Measurements from ENCODE around the gene GC. TPM values are rescaled to one million over a fixed set of nuclear protein-coding genes. Genes with fewer than 3 reads are reported as not detected.
"Not testable (repeated sequence)": the region's sequence is repeated elsewhere in the genome, so short reads cannot be mapped to it uniquely, and the experiment has no call there.

The GC gene, protein sequence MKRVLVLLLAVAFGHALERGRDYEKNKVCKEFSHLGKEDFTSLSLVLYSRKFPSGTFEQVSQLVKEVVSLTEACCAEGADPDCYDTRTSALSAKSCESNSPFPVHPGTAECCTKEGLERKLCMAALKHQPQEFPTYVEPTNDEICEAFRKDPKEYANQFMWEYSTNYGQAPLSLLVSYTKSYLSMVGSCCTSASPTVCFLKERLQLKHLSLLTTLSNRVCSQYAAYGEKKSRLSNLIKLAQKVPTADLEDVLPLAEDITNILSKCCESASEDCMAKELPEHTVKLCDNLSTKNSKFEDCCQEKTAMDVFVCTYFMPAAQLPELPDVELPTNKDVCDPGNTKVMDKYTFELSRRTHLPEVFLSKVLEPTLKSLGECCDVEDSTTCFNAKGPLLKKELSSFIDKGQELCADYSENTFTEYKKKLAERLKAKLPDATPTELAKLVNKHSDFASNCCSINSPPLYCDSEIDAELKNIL
- total RNA-seq = not detected

DNA sequence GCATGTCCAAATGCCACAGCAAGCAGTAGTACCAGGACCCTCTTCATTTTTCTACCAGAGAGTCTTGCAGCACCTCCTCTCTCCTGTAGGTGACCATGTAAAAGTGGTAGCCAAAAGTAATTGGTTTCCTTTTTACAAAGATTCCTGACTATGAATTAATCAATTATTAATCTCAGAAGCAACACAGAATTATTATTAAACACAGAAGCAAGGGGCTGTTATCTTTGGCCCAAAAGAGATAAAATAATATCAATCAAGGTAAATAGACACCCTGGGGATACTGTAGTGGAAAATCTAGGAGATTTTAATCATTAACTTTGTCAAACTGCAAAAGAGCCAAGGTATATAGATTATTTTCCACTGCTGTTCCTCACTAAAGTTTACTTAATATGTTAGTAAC is at the start of gene GC:
TSS of gene GC (minus strand) at position 108 of the 400 bp plus-strand sequence. CDS start at position 47, 61 bp downstream.
- peaks cover 3 to 7% of the 10 kb centered on the region in 2 donors for H3K9me3 Mint-ChIP-seq
- ATAC-seq (no peak), DNase-seq (ENCODE audit: low spot score in 2 of 2) (no peak)
- no peaks in the 10 kb centered on the region for H3K36me3 Mint-ChIP-seq
- no peak within 1 kb of the TSS for H3K27ac Mint-ChIP-seq

DNA sequence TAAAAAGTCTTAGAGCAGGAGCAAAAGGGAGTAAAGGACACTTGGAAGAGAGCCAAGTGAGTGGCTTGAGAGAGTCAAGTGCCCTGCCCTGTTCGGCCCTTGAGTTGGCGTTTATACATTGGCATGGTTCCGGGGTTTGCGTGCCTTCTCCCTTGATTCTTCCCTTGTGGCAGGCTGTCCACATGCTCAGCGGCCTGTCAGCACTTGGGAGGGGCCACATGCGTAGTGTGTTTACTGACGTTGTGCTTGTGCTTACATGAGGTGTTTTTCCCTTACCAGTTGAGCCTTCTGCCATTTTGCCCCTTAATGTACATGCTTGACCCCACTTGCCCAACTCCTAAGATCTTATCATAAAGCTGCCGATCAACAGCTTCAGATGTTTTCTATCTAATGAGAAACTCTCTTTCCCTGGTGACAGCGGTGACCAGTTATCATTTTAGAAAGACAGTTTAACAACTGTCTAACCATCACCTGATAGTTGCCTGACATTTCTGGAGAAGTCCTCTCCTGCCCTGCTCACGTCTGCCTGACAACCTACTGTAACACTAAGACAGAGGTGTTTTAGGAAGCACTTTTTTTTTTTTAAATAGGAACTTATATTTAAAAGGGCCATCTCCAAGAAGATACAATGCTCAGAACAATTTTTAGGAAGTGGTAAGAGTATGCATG is 49.5 kb upstream of the GC start:
- DNase-seq (ENCODE audit: low spot score in 2 of 2) = no peak
- ATAC-seq = no peak
- H3K36me3 Mint-ChIP-seq = no peaks in the 10 kb centered on the region
- H3K27ac Mint-ChIP-seq = no peak overlapping the region
- H3K9me3 Mint-ChIP-seq = no peaks in the 10 kb centered on the region

DNA sequence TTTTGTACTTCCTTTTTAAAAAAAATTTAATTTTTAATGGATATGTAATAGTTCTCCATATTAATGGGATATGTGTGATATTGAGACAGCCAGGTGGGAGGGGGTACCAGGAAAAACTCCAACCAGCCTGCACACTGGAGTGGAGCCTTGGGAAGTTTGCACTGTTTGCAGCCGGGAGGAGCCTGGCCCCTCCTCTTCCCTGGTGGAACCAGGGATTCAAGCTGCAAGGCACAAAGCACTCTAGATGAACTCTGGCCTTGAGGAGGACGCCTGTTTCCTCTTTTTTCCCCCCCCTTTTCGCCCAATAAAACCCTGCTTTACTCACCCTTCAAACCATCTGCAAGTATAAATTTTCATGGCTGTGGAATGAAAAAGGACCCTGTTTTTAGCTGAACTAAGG is 48.2 kb upstream of the GC start:
- no peak for DNase-seq (ENCODE audit: low spot score in 2 of 2)
- H3K9me3 Mint-ChIP-seq = no peaks in the 10 kb centered on the region
- ATAC-seq = no peak
- H3K27ac Mint-ChIP-seq = no peak overlapping the region
- H3K36me3 Mint-ChIP-seq = no peaks in the 10 kb centered on the region

DNA sequence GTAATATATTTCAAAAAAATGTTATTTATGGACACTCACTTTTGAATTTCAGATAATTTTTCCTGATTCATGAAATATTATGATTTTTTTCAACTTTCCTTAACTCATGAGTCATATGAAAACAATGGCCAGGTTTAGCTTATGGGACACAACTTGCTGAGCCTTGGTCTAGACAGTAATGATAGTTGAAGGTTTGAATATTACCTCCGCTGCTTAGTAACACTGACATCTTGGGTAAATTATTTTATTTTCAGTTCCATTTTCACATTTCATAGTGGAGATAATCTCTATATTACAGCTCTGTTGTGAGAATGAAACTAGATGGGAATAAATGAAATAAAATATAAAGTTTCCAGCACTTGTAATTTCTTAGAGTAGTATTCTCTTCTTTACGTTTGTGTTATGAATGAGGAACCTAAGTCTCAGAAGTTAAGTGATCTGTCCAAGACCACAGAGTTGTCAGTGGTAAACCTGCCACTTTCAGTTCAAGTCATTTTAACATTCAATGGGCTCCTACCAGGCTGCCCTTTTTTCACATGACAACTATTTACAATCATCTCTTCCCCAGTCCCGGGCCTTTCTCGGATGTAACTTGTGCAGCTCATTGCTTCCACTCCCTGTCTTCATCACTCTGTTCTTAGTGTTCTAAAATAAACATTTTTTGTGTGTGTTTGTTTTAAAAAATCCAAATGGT is 46.8 kb upstream of the GC start:
- no peak for ATAC-seq
- DNase-seq (ENCODE audit: low spot score in 2 of 2) = no peak
- Mint-ChIP-seq H3K36me3 (peaks cover 0 to 6% of the 10 kb centered on the region in 2 donors), H3K9me3 (peaks cover 5 to 6% of the 10 kb centered on the region in 2 donors), H3K27ac (no peak overlapping the region)

DNA sequence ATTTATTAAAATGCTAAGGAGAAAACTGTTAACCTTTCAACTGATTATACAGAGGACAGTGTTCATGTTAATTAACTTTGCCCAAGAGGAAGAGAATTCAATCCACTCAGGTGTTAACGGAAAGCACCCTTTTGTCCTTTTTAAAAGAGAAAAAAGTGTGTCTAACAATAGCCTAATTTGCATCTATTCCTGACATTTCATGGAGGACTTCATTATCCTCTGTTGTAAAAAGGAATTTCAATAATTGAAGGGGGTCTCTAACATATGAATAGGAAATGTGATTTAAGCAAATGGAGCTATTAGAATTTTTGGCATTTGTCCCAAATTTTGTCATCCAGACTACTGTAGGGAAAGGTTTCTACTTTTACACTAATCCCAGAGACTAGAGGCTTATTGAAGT is 44.6 kb upstream of the GC start:
- Mint-ChIP-seq H3K9me3 (peaks cover 9 to 10% of the 10 kb centered on the region in 2 donors), H3K27ac (no peak overlapping the region), H3K36me3 (peaks cover 0 to 6% of the 10 kb centered on the region in 2 donors)
- DNase-seq (ENCODE audit: low spot score in 2 of 2) (no peak), ATAC-seq (no peak)

DNA sequence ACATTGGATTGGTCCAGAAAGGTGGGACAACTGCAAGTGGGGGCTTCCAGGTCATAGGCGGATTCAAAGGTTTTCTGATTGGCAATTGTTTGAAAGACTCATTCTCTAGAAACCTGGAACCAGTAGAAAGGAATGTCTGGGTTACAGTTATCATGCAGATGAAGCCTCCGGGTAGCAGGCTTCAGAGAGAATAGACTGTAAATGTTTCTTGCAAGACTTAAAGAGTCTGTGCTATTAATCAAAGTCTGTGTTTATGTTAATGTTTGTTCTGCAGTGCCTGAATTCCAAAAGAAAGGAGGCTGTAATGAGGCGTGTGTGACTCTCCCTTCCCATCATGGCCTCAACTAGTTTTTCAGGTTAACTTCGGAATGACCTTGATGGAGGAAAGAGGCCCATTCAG is 43.9 kb upstream of the GC start:
- peaks cover 9 to 10% of the 10 kb centered on the region in 2 donors for H3K9me3 Mint-ChIP-seq
- peaks cover 0 to 6% of the 10 kb centered on the region in 2 donors for H3K36me3 Mint-ChIP-seq
- DNase-seq (ENCODE audit: low spot score in 2 of 2) = no peak
- no peak for ATAC-seq
- H3K27ac Mint-ChIP-seq = no peak overlapping the region

DNA sequence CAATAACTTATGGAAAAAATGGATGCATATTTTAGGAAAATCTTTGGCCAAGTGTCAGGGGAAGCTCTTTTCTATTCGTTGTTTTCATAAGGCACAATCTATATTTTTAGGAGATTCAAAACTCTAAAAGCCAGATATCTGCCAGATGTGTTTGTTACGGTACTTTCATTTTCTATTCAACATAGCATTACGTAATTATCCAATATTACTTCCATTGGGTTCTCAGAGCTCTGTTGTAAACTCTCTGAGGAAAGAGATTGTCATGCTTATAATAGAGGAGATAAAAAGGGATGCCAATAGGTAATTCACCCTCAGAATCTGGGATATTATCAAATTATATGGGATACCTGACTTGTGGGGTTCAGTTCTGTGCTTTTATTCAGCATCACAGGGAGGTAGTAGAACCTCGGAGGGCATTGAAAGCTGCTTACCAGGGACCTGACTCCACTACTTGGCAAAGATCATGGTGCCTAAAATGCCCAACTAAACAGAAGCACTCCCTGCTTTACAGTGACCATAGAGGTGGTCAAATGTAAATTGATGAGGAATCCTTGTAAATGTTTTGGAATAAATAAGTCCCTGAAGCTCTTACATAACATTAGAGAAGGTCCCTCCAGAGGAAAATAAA is 32.9 kb upstream of the GC start:
- Mint-ChIP-seq H3K27ac (no peak overlapping the region), H3K9me3 (peaks cover 0 to 3% of the 10 kb centered on the region in 2 donors), H3K36me3 (no peaks in the 10 kb centered on the region)
- DNase-seq (ENCODE audit: low spot score in 2 of 2) (no peak), ATAC-seq (no peak)

DNA sequence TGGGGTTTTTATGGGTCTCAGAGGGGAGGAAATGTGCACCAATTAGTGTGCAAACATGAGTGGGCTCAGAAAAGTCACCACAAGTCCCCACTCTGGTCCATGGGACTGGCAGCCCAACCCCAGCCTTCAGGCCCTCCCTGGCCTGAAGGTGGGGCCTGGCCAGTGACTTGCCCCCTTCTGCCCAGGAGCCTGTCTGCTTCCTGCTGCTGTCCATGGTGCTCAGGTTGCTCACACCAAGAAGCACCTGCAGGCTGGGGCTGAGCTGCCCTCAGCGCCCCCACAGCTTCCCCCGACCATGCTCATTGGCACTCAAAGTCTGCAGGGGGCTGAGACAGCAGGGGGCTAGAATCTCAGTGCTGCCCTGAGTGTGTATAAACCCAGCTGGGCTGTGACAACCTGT is 30.6 kb upstream of the GC start:
- ATAC-seq (no peak), DNase-seq (ENCODE audit: low spot score in 2 of 2) (no peak)
- H3K36me3 Mint-ChIP-seq = no peaks in the 10 kb centered on the region
- no peaks in the 10 kb centered on the region for H3K9me3 Mint-ChIP-seq
- H3K27ac Mint-ChIP-seq = no peak overlapping the region

DNA sequence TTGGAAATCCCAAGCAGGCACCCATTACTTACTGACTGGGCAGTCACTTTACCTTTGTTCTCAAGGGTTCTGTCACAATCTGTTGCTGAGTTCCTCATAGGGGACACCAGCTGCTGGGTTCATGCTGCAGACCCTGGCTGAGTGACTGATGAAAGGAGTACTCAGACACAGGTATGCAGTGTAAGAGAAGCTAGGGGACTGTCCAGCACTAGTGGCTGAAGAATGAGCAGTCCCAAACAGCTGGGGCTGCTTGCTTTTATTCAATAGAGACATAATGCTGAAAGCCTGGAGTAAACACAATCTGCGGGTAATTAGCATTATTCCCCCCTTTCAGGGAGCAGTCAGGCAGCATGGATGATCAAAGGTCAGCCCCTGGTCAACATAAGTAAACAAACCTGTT is 25.9 kb upstream of the GC start:
- H3K36me3 Mint-ChIP-seq; DNase-seq (ENCODE audit: low spot score in 2 of 2); H3K9me3 Mint-ChIP-seq; ATAC-seq; H3K27ac Mint-ChIP-seq: not testable (repeated sequence)

DNA sequence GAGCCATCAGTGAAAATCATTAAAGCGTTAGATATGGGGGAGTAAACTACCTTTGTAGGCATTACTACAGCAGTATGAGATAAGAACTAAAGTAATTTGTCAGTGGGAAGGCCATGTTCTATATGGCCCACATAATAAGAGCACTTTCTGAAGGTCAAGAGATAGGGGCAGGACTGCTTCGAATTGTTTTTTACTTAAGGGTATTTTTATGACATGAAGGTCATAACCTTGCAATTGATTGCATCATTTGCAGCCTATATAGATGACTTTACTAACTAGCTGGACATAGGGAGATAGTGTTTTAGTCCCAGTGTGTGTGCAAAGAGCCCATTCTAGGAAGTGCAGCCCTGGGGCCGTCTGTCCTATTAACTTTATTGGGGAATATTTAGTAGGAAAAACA is 23.6 kb upstream of the GC start:
- Mint-ChIP-seq H3K36me3 (no peaks in the 10 kb centered on the region), H3K9me3 (no peaks in the 10 kb centered on the region), H3K27ac (no peak overlapping the region)
- no peak for ATAC-seq
- DNase-seq (ENCODE audit: low spot score in 2 of 2) = no peak

DNA sequence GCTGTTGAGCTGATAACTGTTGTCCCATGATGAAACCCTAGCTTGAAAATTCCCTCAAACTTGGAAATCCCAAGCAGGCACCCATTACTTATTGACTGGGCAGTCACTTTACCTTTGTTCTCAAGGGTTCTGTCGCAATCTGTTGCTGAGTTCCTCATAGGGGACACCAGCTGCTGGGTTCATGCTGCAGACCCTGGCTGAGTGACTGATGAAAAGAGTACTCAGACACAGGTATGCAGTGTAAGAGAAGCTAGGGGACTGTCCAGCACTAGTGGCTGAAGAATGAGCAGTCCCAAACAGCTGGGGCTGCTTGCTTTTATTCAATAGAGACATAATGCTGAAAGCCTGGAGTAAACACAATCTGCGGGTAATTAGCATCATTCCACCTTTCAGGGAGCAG is 21.4 kb upstream of the GC start:
- not testable (repeated sequence) for ATAC-seq; H3K27ac Mint-ChIP-seq; DNase-seq (ENCODE audit: low spot score in 2 of 2); H3K9me3 Mint-ChIP-seq; H3K36me3 Mint-ChIP-seq

DNA sequence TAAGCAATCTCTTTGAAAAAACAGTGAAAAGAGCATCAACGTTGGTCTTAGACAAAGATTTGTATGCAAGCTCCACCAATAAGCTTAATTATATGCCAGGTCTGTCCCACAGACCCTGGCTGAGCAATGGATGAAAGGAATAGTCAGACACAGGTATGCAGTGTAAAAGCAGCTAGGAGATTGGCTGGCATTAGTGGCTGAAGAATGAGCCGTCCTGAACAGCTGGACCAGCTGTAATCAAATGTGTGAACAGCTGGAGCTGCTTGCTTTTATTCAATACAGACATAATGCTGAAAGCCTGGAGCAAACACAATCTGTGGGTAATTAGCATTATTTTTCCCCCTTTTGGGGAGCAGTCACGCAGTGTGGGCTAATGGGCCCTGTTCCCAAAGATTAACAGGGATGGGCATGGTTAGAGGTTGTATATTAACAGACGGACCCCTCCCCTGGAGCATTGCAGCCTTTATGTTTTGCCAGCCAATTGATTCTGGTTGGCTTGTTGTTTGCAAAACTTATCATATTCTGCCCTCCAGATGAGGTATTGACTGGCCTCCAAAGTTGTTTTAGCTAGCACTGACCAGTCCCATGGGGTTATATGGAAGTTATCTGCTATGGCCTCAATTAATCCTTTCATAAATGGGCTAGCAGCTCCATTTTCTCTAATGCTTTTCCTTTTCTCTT is 20.3 kb upstream of the GC start:
- H3K36me3 Mint-ChIP-seq; H3K9me3 Mint-ChIP-seq; H3K27ac Mint-ChIP-seq; ATAC-seq; DNase-seq (ENCODE audit: low spot score in 2 of 2): not testable (repeated sequence)

DNA sequence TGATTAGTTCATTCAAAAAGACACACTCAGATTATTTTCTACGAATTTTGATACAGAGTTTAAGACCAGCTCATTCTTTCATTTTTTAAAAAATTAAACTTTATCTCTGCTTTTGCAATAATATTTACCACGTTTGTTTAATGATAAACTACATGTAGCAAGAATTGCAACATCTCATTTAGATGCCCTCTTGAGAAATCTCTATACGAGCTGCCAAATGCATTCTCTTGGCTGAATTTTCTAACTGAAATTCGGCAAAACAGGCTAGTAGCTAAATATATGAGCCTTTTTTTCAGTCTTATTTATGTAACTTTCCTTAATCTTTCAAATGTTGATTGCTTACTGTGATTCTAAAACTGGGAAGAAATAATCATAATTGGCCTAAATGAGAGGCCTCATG is 2.1 kb upstream of the GC start:
- ATAC-seq = no peak
- DNase-seq (ENCODE audit: low spot score in 2 of 2) = no peak
- Mint-ChIP-seq H3K9me3 (peaks cover 3 to 4% of the 10 kb centered on the region in 2 donors), H3K27ac (no peak overlapping the region), H3K36me3 (no peaks in the 10 kb centered on the region)

DNA sequence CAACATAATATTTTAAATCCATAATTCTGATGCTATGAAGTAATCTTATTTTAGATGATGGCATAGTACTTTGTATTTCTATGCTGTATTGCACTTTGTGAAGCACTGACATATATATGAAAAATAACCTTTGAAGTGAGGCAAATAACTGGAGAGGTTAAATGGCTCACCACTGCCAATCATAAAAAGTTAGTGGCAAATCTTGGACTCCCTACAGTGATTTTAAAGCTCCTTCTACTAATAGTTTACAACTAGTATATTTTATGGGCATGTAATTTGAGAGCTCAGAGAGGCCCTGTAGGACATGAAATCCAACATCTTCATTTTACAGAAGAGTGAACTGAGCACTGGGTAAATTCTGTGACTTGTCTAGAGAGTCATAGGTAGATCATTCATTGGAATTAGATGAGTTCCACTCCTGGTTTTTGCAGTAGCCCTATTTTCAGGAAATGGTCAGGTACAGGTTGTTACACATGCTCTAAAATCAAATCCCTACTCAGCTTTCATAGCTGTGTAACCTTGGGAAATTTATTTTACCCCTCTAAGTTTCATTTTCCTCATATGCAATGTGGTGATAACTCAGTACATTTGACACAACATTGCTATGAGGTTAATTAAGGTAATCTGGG is 804 bp upstream of the GC start:
- H3K36me3 Mint-ChIP-seq = no peaks in the 10 kb centered on the region
- DNase-seq (ENCODE audit: low spot score in 2 of 2) = no peak
- peaks cover 3 to 4% of the 10 kb centered on the region in 2 donors for H3K9me3 Mint-ChIP-seq
- no peak overlapping the region for H3K27ac Mint-ChIP-seq
- ATAC-seq = no peak

DNA sequence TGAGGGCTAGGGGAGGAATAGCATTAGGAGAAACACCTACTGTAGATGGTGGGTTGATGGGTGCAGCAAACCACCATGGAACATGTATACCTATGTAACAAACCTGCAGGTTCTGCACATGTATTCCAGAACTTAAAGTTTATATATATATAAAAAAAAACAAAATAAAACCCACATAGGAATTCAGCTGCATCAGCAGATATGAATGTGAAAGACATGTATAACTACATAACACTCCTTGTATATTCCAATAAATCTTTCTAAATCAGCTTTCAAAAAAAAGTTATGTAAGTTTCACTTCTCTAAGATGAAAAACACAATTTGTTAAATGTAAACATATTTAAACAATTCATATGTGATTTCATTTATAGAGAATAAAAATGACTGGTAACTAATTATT is 6.0 kb downstream of the GC start:
- ATAC-seq = no peak
- H3K36me3 Mint-ChIP-seq = no peaks in the 10 kb centered on the region
- H3K9me3 Mint-ChIP-seq = peaks cover 0 to 3% of the 10 kb centered on the region in 2 donors
- H3K27ac Mint-ChIP-seq = no peak overlapping the region
- DNase-seq (ENCODE audit: low spot score in 2 of 2) = no peak

DNA sequence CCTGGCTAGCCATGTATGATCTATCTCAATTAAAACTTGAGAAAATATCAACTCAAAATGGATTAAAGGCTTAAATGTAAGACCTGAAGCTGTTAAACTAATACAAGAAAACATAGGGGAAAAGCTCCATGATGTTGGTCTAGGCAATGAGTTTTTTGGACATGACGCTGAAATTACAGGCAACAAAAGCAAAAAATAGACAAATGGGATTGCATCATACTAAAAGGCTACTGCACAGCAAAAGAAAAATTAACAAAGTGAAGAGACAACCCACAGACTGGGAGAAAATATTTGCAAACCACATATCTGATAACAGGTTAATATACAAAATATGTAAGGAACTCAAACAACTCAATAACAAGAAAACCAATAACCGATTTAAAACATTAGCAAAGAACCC is 8.4 kb downstream of the GC start:
- Mint-ChIP-seq H3K9me3 (peaks cover 0 to 3% of the 10 kb centered on the region in 2 donors), H3K27ac (no peak overlapping the region), H3K36me3 (no peaks in the 10 kb centered on the region)
- no peak for DNase-seq (ENCODE audit: low spot score in 2 of 2)
- ATAC-seq = no peak

Measured in activated naive CD4-positive, alpha-beta T cell treated with anti-CD3 and anti-CD28 coated beads, Interleukin-2, amount 50 U/mL, for 72 hours (primary cell).